HG03039 (cell line): Measurements from ENCODE around the gene GRK5.
"Not testable (repeated sequence)": the region's sequence is repeated elsewhere in the genome, so short reads cannot be mapped to it uniquely, and the experiment has no call there.

Experiments used
- ATAC-seq: cut with Tn5 transposase; IDR thresholded peaks from one replicate; pipeline ENCODE4 v1.9.1; 2021; ENCODE audit warnings: mild to moderate bottlenecking, moderate library complexity; ENCODE audit not compliant: unreplicated experiment

GRK5 gene

GRCh38 chr10:119207366-119207666, at the start of gene GRK5:
TSS of gene GRK5 (plus strand) at chr10:119207571. CDS start at chr10:119207918, 347 bp downstream.
- peak; percentile 72 for ATAC-seq

- no peak for ATAC-seq
Measured at GRCh38 chr10:119159332-119159731, 48.0 kb upstream of the GRK5 start.

GRCh38 chr10:119161680-119162451, 45.5 kb upstream of the GRK5 start:
- no peak for ATAC-seq

GRCh38 chr10:119162452-119163092, 44.8 kb upstream of the GRK5 start:
- ATAC-seq = no peak

- peak; percentile 87 for ATAC-seq
Measured at GRCh38 chr10:119165171-119166117, 41.9 kb upstream of the GRK5 start, which contains the start of gene SFXN4. TSS of gene SFXN4 (minus strand) at chr10:119165714. CDS start at chr10:119165647, 67 bp downstream.

- no peak for ATAC-seq
Measured at GRCh38 chr10:119166118-119166500, 41.3 kb upstream of the GRK5 start.

GRCh38 chr10:119166564-119166963, 40.8 kb upstream of the GRK5 start:
- ATAC-seq = no peak

GRCh38 chr10:119167041-119167440, 40.3 kb upstream of the GRK5 start:
- ATAC-seq = no peak

GRCh38 chr10:119174109-119174508, 33.3 kb upstream of the GRK5 start:
- ATAC-seq = no peak

GRCh38 chr10:119176166-119176565, 31.2 kb upstream of the GRK5 start:
- ATAC-seq = no peak

- ATAC-seq = no peak
Measured at GRCh38 chr10:119177708-119178371, 29.5 kb upstream of the GRK5 start.

- ATAC-seq = peak; percentile 86
Measured at GRCh38 chr10:119178372-119179119, 28.8 kb upstream of the GRK5 start, which contains the start of gene PRDX3. TSS of gene PRDX3 (minus strand) at chr10:119178812. CDS start at chr10:119178790, 22 bp downstream.

GRCh38 chr10:119180850-119181400, 26.4 kb upstream of the GRK5 start:
- not testable (repeated sequence) for ATAC-seq

GRCh38 chr10:119183664-119184412, 23.5 kb upstream of the GRK5 start:
- ATAC-seq = no peak

- ATAC-seq = no peak
Measured at GRCh38 chr10:119189811-119190282, 17.5 kb upstream of the GRK5 start.

GRCh38 chr10:119190353-119190752, 17.0 kb upstream of the GRK5 start:
- ATAC-seq = no peak

GRCh38 chr10:119190954-119191785, 16.2 kb upstream of the GRK5 start:
- ATAC-seq = no peak

- ATAC-seq = no peak
Measured at GRCh38 chr10:119191881-119192280, 15.5 kb upstream of the GRK5 start.
